ENCODE measurements around the gene ADM. TPM values are rescaled to one million over a fixed set of nuclear protein-coding genes. Genes with fewer than 3 reads are reported as not detected.

ADM gene
- total RNA-seq, 1 donor from 2014 or later, result 14.2 TPM

DNA sequence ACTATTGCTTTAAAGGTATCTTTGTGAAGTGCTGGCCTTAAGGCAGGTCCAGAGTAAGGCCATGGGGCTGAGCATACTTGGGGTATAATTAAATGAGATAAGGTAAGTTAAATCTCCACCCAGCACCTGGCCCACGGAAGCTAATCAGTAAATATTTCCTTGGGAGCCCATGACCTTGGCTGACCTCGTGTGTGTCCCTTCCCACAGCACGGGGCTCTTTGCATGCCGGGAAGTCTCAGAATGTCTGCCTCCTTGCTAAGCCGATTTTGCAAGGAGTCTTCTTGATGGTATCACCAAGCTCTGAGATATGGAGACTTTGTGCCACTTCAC lies 46.5 kb downstream of the ADM start:
- peak overlapping the region; percentile 18 for H3K4me3 ChIP-seq
- H3K9me3 ChIP-seq (replicated peaks), result peaks cover 10% of the 10 kb centered on the region
- TF ChIP-seq CTCF (IDR thresholded peaks at IDR 0.05; ENCODE audit: borderline replicate concordance), result no peak
- DNase-seq, result peak; percentile 26
- H3K4me1 ChIP-seq, result peaks cover 37% of the 10 kb centered on the region
- intact Hi-C loops (cut with micrococcal nuclease), result no loop called here
- no peaks in the 10 kb centered on the region for H3K36me3 ChIP-seq
- H3K27ac ChIP-seq (replicated peaks), result peak overlapping the region; percentile 90
- no peaks in the 10 kb centered on the region for H3K27me3 ChIP-seq (ENCODE audit: low read depth)

DNA sequence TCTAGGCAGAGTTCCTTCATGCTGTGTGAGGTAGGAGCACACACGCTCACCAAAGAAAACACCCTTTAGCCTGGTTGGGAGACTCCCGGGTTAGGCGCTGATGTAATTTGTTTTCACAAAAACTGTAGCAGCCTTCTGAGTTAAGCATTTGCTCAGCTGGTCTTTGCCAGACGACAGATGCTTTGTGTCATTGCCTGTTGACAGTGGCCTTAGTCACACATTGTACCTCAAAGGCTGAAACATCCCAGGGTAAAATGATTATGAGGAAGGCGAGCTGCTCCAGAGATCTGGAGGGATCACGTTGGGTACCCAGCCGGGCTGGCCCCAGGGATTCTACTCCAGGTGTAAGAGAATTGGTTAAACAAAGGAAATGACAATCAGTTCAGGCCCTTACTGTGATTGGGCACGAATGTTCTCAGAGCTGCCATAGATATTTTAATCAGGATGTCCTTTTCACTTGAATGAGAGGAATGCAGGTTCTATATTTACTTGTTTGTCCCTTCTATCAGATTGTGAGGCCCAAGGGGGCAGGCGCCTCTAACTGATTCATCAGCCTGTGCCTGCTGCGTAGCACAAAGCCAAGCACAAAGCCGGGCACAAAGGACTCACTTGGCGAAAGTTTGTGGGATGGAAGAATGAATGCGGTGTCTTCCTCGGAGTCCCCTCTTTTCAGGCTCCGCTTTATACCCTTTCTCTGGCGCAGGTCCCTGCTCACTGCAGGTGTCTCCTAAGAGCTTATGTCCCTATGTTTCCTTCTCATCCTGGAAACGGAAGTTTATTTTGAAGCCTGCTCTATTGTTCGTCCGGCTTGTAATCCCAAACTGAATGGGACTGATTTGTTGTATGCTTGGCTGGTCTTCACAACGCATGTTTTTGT lies 47.1 kb downstream of the ADM start:
- H3K4me1 ChIP-seq, result peaks cover 37% of the 10 kb centered on the region
- H3K27ac ChIP-seq (replicated peaks), result peak overlapping the region; percentile 90
- TF ChIP-seq CTCF (IDR thresholded peaks at IDR 0.05; ENCODE audit: borderline replicate concordance), result no peak
- H3K27me3 ChIP-seq (ENCODE audit: low read depth), result no peaks in the 10 kb centered on the region
- intact Hi-C loops (cut with micrococcal nuclease), result no loop called here
- peak overlapping the region; percentile 18 for H3K4me3 ChIP-seq
- H3K9me3 ChIP-seq (replicated peaks), result peaks cover 10% of the 10 kb centered on the region
- DNase-seq, result peak; percentile 60
- no peaks in the 10 kb centered on the region for H3K36me3 ChIP-seq

DNA sequence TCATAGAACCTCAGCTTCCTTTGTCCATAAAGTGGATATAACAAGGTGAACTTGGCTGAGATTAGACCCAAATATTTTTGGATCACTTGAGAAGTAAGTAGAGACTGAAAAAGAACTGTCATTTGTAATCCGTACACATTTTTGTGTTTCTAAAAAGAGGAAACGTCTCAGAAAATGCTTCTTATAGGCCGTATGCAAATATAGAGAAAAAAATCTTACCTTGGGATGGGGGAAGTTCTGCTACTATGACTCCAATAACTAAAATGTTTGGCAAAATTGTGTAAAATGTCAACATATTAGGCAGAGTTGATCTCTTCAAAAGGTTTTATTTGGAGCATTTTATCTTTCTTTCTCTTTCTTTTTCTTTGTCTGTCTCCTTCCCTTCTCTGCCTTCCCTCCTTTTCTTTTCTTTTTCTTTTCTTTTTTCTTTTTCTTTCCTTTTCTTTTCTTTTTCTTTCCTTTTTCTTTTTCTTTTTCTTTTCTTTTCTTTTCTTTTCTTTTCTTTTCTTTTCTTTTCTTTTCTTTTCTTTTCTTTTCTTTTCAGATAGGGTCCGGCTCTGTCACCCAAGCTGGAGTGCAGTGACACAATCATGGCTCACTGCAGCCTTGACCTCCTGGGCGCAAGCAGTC lies 48.2 kb downstream of the ADM start:
- H3K4me3 ChIP-seq, result no peak overlapping the region
- H3K27me3 ChIP-seq (ENCODE audit: low read depth), result no peaks in the 10 kb centered on the region
- H3K9me3 ChIP-seq (replicated peaks), result peaks cover 10% of the 10 kb centered on the region
- no peak for DNase-seq
- H3K36me3 ChIP-seq, result no peaks in the 10 kb centered on the region
- TF ChIP-seq CTCF (IDR thresholded peaks at IDR 0.05; ENCODE audit: borderline replicate concordance), result no peak
- peak overlapping the region; percentile 90 for H3K27ac ChIP-seq (replicated peaks)
- intact Hi-C loops (cut with micrococcal nuclease), result no loop called here
- peaks cover 37% of the 10 kb centered on the region for H3K4me1 ChIP-seq

GRCh38 chr11:10354389-10354788 lies 49.5 kb downstream of the ADM start:
- H3K27me3 ChIP-seq (ENCODE audit: low read depth), result no peaks in the 10 kb centered on the region
- H3K4me3 ChIP-seq, result no peak overlapping the region
- peaks cover 37% of the 10 kb centered on the region for H3K4me1 ChIP-seq
- TF ChIP-seq CTCF (IDR thresholded peaks at IDR 0.05; ENCODE audit: borderline replicate concordance), result no peak
- peaks cover 10% of the 10 kb centered on the region for H3K9me3 ChIP-seq (replicated peaks)
- intact Hi-C loops (cut with micrococcal nuclease), result no loop called here
- no peak for DNase-seq
- no peaks in the 10 kb centered on the region for H3K36me3 ChIP-seq
- H3K27ac ChIP-seq (replicated peaks), result no peak overlapping the region

- TF ChIP-seq CTCF (IDR thresholded peaks at IDR 0.05; ENCODE audit: borderline replicate concordance), result no peak
- Histone ChIP-seq H3K4me3 (no peak overlapping the region), H3K36me3 (no peaks in the 10 kb centered on the region), H3K27me3 (ENCODE audit: low read depth) (no peaks in the 10 kb centered on the region), H3K4me1 (peaks cover 36% of the 10 kb centered on the region), H3K9me3 (replicated peaks) (peaks cover 10% of the 10 kb centered on the region), H3K27ac (replicated peaks) (no peak overlapping the region)
- intact Hi-C loops (cut with micrococcal nuclease), result no loop called here
- no peak for DNase-seq
Measured at GRCh38 chr11:10355257-10355661, 50.4 kb downstream of the ADM start.

All from left ventricle myocardium inferior (tissue), 1 donor.